GM19468 (cell line): ENCODE results near the gene TIGAR.

ENCODE experiments used
- ATAC-seq: cut with Tn5 transposase; IDR thresholded peaks from one replicate; pipeline ENCODE4 v1.9.1; 2021; ENCODE audit warnings: mild to moderate bottlenecking, moderate library complexity, moderate number of reproducible peaks; ENCODE audit not compliant: unreplicated experiment; ENCODE audit errors: extremely low read depth

Gene TIGAR

GRCh38 chr12:4300883-4301282 lies 20.1 kb upstream of the TIGAR start:
- no peak for ATAC-seq

- ATAC-seq: no peak
These were observed 19.0 kb upstream of the TIGAR start for GRCh38 chr12:4301932-4302501.

- no peak for ATAC-seq
These were observed 18.1 kb upstream of the TIGAR start for GRCh38 chr12:4302881-4303280.

- ATAC-seq: no peak
These were observed 17.3 kb upstream of the TIGAR start for GRCh38 chr12:4303750-4304149.

GRCh38 chr12:4307593-4308333 lies 13.2 kb upstream of the TIGAR start:
- no peak for ATAC-seq

GRCh38 chr12:4308334-4308950 lies 12.6 kb upstream of the TIGAR start:
- no peak for ATAC-seq

GRCh38 chr12:4311776-4312175 lies 9.2 kb upstream of the TIGAR start:
- ATAC-seq: no peak

GRCh38 chr12:4312251-4312650 lies 8.8 kb upstream of the TIGAR start:
- no peak for ATAC-seq

- no peak for ATAC-seq
These were observed 538 bp upstream of the TIGAR start for GRCh38 chr12:4320497-4320852.

- no peak for ATAC-seq
These were observed 1.7 kb downstream of the TIGAR start for GRCh38 chr12:4322726-4323125.

GRCh38 chr12:4323396-4323795 lies 2.4 kb downstream of the TIGAR start:
- ATAC-seq: no peak

GRCh38 chr12:4324366-4324765 lies 3.4 kb downstream of the TIGAR start:
- no peak for ATAC-seq

GRCh38 chr12:4325966-4326365 lies 5.0 kb downstream of the TIGAR start:
- no peak for ATAC-seq

- no peak for ATAC-seq
These were observed 6.3 kb downstream of the TIGAR start for GRCh38 chr12:4327293-4327692.

- no peak for ATAC-seq
These were observed 9.2 kb downstream of the TIGAR start for GRCh38 chr12:4330203-4330602.

GRCh38 chr12:4331221-4331620 lies 10.2 kb downstream of the TIGAR start:
- ATAC-seq: no peak

- ATAC-seq: no peak
These were observed 10.8 kb downstream of the TIGAR start for GRCh38 chr12:4331842-4332241.

- ATAC-seq: no peak
These were observed 25.9 kb downstream of the TIGAR start for GRCh38 chr12:4346931-4347330.

- ATAC-seq: no peak
These were observed 32.8 kb downstream of the TIGAR start for GRCh38 chr12:4353785-4354208.

GRCh38 chr12:4355156-4356040 lies 34.4 kb downstream of the TIGAR start:
- ATAC-seq: no peak

GRCh38 chr12:4356041-4356327 lies 35.0 kb downstream of the TIGAR start:
- no peak for ATAC-seq
